DMS114 treated with DMSO at 0.1 percent for 48 hours (cell line): ENCODE results near the gene SLC6A3.

Source experiments
- DNase-seq: peaks from one replicate; lab custom pipeline; 2025; ENCODE audit not compliant: unreplicated experiment; lab: John Stamatoyannopoulos, UW

Gene SLC6A3

DNA sequence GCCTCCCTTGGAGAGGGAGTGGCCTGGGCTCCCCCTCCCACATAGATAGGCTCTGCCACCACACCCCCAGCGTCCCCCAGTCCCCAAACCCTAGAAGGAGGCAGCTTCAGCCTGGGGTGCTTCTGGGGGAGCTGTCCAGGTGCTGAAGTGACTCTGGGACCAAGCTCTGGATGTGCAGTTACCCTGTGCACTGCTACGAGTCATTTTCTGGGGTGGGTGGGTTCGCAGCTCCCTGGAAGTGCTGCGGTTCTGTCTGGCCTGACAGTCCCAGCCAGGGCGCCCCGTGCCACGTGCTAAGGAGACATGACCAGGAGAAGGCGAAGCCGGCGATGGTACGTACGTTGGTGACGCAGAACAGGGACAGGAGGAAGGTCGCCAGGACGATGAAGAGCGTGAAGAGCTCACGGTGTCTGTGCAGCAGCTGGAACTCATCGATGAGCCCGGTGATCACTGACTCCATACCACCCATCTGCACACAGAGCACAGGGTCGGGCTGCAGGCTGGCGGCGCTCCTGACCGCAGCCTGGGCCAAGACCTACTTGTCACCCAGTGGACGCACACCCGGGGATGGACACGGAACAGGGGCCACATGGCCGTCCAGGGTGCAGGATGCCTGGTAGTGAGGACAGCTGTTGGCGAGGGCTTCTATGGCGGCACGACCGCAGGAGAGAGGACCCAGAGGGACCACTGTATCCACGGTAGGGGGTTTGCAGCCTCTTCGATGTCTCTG, 35.7 kb downstream of the SLC6A3 start:
- no peak for DNase-seq

DNA sequence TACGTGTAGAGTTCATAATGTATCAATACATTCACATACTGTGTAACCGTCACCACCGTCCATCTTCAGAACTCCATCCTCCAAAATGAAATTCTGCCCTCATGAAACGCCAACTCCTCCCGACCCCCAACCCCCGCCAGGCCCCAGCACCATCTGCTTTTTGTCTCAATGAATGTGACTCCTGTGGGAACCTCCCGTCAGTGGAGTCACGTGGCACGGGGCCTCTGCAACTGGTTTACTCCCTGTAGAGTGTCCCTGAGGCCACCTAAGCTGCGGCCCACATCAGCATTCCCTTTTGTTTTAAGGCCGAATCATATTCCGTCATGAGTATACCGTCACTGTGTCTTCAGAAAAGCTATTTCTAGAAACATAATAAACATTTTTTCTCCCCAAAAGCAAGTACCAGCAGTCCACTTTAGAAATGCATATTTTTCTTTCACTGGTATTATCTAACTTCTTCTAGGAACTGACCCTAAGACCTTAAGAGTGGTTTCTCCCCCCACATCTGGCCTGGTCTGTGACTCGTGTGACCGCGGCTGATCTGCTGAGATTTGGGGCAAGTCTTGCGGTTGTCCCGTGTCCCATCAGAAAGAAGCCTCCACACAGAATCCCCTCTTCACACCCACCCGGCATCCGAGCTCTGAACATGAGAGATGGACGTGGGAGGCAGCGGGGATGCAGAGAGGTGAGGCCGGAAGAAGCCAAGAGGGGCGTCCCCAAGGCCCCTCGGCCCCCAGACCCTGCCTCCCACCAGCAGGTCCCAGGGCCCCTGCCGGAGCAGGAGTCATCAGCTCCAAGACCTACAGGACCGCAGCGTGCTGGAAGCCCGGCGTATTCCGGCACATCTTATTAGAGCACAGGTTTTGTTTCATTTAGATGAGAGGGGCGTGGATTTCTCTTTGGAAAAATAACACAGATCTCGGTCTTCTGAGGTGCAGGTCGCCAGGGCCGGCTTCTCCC, 38.3 kb downstream of the SLC6A3 start:
- DNase-seq: no peak

DNA sequence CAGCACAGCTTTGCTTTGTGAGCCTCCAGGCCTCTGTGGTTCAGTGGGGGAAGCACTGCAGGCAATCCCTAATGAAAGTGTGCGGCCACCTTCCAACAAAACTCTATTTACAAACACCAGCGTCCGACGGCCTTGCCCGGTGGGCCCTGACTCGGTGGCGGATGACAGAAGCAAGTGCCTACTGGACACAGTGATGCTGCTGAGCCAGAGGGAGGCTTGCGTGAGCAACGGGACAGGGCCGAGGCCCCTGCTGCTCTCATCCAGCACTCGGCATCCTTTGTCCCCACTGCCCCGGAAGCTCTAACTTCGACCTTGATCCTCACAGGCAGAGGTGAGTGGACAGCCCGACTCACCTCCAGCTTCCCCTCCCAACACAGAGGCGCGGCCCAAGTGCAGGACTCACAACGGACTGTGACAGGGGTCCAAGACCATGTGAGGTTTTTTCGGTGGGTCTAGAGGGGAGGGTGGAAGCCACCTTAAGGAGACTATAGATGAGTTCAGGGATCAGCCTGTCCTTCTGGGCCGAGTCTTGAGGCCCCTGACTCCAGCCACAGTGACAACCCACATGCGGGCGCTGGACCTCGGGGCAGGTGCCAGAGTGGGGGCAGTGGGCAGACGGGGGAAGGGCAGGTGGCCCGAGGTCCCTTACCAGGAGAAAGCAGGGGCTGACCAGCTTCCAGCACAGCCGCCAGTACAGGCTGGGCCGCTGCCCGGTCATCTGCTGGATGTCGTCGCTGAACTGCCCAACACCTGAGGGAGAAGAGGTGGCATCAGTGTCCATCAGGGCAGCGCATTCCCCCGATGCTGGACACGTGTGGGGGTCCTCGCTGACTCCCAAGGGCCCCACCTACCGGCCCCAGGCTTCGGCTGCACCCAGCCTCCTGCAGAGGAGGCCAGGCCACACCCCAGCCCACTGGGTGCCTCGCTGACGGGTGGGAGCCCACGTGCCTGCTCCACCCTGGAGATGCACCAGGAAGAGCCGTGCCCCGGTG, 39.4 kb downstream of the SLC6A3 start:
- no peak for DNase-seq

DNA sequence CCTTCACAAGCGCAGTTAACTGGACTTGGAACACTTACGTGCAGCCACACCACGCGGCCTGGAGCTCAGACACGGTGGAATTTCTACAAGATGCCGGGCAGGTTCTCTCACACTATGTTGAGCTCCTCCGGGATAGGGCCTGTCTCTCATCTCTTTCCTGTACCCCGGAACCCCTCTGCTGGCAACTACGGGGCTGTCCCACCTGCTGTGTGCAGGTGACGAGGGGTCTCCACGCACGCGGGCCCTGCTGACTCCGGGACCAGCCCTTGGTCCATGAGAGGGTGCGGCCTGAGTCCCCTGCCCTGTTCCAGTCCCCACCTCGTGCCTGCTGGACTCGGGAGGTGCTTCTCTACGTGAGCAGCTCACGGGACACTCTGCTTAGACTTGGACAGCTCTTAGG, 40.1 kb downstream of the SLC6A3 start:
- no peak for DNase-seq

DNA sequence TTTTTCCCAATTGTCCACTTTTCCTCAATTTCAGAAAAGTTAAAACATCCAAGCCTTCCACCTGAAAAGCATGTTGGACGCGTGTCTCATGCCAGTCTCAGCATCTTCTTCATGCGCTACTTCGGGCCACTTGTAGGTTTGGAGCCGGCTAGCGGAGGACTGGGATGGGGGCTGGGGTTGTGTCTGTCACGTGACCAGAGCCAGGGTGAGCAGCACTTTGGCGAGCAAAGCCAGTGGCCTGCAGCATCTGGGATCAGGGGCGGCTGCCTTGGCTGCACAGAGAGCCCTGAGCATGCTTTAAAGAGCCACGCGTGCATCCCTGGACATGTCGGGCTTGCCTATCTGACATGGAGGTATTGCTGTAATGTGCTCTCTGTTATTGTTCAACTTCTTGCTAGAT, 41.2 kb downstream of the SLC6A3 start:
- no peak for DNase-seq

DNA sequence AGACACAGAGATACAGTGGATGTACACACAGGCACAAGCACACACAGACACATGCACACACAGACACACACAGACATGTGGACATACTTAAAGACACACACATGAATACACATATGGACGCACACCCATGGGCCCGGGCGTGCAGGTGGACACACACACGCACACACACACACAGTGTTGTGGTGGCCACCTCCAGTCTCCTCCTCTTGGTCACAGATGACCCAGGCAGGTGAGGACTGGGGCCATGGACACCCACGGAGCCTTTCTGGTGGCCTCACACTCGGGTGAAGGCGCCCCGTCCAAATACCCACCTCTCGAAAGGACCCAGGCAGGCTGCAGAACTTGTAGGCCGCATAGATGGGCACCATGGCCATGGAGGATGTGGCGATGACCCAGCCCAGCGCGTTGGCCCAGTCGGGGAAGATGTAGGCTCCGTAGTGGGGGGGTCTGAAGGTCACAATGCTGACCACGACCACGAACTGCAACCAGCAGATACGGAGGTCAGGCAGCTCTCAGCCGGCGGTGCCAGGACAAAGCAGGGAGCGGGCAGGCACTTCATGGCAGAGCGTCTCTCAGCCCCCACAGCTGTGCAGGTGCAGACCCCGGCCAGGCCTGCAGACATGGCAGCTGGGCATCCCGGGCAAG, 42.5 kb downstream of the SLC6A3 start:
- DNase-seq: no peak

DNA sequence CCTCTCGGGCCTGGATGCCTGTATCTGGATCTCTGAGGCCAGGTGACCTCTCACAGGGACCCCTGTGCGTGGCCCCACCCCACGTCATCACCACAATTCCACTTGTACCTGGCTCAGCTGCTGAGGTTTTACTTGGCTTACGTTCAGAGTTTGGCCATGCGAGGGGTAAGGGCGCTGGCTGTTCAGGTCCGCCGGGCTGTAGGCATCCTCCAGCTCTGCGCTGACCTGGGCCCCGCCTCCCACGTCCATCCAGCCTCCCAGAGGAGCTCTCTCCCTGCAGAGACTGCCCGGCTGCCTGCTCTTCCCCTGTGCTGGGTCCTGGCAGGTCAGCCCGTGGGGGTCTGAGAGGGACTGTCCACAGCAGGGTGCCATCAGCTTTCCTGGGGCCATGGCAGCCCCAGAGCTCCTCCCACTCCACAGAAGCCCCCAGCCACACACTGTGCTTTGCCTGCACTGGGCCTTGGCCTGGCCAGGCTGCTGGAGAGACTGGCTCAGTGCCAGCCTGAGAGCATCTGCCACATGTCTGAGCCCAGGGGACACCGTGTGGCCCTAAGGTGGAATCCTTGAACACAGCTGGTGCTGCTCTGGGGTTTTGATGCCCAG, 43.6 kb downstream of the SLC6A3 start:
- DNase-seq: no peak

DNA sequence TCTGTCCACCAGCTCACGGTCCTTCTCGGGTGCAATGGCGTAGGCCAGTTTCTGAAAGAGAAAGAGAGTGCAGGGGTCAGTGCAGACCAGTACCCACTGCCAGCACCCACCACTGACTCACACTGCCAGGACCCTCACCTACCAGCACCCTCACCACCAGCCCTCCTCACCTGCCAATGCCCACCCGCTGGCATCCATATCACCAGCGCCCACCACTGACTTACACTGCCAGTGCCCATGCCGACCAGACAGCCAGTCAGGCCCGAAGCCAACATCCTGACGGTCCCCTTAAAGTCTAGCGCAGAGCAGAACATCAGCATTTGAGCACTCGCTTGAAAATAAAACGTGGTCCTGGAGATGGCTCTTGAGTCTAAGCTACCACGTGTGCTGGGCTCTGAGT, 44.3 kb downstream of the SLC6A3 start:
- no peak for DNase-seq

DNA sequence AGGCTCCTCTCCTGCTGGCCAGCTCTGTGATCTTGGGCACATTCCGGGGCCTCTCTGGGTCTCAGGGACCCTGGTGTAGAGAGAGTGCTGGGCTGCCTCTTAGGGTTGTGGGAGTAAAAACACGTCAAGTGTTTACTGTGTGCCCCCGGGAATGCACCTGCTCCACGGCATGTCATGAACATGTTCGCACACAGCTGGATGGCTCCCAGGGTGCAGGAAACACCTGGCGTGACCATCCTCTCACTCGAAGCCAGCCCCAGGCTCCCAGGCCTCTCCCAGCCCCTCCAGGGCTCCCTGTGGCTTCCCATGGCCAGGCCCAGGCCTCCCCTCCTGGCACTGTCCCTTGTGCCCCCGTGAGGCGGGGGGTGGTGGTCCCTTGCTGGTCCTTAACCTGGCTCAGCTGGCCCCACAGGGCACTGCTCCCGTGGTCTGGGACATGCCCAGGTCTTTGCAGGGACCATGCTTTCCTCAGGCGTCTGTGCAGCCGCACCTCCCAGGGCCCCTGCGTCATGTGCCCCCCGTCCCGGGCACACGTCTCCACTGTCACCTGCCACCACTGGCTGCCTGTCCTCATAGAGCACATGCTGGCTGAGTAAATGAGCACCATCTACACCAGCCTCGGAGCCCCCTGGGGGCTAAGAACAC, 44.9 kb downstream of the SLC6A3 start:
- DNase-seq: no peak

DNA sequence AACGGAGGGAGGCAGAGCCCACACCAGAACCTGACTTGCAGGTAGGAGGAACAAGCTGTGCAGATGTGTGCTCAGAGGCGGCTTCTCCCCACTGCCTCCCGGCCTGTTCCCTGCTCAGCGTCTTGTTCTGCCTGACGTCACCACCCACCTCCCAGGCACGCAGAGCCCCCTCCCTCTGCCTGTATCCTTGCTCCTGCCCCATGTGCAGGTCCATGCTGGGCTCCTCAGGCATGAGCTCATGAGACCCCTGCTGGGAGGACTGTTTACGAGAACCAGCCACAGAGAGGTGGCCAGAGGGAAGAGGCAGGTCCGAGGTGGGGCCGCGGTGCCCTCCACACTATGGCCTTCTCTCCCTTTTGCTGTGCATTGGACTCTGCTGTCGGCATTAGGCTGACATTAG, 45.5 kb downstream of the SLC6A3 start:
- no peak for DNase-seq

DNA sequence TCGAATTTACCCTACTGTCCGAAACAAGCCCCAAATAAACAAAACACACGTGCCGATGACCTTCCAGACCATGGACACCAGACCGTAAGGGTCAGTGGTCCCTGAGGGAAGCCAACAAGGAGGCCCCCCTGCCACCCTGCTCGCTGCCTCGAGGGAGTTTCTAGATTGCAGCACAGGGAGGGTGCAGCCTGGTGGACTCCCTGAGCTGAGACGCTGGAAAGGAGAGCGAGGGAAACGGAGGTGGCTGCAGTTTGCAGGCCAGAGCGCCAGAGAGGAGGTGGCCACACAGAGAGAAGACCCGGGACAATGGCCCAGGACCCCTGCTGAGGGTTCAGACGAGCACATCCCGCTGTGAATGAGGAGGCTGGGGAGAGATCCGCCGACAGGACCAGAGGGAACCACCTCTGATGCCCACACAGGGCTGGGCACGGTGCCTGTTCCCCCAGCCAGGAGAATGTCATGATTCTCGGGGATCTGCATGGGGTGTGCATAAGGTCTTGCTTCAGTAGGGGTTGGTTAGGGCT, 48.9 kb downstream of the SLC6A3 start:
- no peak for DNase-seq

DNA sequence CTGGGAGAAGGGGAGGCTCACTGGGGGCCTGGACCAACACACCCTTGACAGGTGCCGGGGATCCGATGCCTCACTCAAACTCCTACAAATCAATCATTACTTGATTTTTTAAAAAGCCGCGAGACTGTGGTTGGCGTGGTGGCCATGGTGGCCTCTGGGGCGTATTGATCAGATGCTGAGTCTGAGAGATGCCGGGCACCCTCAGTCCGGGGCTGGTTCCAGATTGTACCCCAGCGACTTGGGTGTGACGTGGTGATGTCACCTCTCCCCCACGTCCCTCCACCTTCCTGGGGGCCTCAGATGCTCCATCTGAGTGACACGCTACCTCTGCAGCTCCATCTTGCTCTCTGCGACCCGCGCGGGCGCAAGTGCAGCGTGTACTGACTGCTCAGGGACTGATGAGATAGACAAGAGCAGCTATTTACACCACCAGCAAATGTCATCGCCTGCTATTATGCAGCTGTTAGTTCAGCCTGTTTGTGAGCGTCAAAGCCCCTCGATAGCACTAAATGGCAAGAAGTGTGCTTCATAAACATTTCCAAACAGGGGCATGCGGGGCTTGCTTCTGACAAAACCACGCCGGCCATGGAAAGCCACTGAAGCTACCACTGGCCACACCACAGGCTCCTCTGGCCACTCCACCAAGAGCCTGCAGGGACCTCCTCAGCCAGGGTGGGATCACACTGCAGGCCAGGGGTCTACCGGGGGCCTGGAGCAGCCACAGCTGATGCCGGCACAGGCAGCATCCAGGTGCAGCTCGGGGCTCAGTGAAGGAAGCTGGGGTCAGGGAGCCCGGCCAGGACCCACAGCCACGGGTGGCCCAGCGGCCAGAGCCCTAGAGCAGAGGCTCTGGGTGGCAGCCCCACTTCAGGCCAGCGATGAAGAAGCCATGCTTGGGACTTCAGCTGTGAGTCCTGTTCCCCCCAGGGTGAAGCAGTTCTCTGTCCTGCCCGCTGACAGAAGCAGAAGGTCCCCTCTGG, 50.1 kb downstream of the SLC6A3 start:
- no peak for DNase-seq

DNA sequence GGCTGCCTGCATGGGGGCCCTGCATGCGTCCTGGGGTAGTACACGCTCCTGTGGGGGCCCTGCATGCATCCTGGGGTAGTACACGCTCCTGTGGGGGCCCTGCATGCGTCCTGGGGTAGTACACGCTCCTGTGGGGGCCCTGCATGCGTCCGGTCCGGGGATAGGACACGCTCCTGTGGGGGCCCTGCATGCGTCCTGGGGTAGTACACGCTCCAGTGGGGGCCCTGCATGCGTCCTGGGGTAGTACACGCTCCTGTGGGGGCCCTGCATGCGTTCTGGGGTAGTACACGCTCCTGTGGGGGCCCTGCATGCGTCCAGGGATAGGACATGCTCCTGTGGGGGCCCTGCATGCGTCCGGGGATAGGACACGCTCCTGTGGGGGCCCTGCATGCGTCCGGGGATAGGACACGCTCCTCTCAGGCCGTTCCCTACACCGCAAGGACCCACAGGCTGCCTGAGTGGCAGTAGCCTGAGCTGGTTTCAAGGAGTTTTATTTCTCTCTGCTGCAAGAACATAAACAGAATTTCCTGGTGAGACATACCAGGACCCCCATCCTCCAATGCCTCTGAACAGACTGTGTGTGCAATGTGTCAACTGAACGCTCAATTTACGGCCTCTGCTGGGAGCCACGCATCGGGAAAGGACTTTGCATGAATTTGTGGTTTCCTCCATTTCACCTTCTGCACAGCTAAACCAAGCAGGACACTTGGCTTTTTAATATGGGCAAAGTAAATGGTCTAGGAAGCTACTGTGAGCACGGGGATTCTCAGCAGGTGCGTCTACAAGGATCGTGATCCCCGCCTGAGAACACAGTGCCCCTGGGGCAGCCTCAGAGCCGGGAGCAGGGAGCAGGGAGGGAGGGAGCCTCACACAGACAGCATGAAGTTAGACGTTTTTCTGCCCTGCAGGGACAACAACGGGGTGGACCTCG, 51.4 kb downstream of the SLC6A3 start:
- no peak for DNase-seq

DNA sequence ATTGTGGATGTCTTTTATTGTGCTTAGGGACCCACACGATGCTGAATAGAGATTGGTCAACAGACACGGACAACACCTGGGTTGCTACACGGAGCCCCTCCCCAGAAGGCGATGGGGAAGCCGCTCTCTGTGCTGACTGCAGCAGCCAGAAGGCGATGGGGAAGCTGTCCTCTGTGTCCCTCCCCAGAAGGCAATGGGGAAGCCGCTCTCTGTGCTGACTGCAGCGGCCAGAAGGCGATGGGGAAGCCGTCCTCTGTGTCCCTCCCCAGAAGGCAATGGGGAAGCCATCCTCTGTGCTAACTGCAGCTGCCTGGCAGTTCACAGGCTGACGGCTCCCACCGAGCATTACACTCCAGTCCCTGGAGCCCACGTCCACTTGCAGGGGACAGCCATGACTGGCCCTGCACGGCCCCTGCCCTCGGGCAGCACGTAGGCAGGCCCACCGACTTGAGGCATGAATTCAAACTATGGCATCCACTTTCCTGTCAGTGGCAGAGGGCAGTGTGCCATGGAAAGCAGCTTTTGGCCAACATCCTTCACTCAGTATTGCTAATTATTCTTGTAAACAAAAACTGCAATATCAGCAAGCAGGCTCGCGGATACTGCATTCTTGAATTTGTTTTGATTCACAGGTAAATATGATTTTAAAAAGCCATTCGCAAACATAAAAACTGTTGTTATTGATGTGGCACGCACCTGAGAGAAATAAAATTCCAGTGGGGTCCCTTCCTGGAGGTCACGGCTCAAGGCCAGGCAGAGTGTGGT, 52.3 kb downstream of the SLC6A3 start:
- DNase-seq: no peak

DNA sequence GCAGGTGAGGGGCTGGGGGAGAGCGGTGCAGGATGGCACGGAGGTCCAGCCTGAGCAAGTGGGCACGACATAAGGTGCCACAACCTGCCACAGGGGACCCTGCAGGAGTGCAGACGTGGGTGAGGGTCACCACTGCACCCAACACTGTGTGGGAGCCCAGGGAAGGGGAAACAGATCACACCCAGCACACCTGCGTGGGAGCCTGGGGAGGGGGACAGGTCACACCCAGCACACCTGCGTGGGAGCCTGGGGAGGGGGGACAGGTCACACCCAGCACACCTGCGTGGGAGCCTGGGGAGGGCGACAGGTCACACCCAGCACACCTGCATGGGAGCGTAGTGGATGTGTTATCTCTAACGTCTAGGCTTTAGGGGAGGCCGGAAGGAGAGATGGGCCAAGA, 53.0 kb downstream of the SLC6A3 start:
- no peak for DNase-seq

DNA sequence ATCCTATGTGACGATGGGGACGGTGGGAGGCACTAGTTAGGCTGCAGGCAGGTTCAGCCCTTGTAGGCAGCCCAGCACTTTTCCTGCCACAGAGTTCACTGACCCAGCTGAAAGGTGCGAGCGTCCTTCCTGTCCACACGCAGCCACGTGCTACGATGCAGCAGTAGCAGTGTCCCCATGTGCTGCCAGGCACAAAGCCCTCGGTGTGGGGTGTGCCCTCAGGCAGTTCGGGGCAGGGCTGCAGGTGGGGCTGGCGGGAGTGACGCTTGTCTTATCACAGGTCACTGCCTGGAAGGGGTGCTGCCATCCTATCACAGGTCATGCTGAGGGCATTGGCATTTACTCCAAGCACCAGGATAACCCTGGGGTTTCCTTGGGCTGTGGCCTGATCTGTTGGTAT, 53.5 kb downstream of the SLC6A3 start:
- DNase-seq: no peak
